ENCODE data around the gene VSTM1. TPM values are rescaled to one million over a fixed set of nuclear protein-coding genes. Genes with fewer than 3 reads are reported as not detected.

The VSTM1 gene
- total RNA-seq, 1 experiment from 2014 or later = not detected

DNA sequence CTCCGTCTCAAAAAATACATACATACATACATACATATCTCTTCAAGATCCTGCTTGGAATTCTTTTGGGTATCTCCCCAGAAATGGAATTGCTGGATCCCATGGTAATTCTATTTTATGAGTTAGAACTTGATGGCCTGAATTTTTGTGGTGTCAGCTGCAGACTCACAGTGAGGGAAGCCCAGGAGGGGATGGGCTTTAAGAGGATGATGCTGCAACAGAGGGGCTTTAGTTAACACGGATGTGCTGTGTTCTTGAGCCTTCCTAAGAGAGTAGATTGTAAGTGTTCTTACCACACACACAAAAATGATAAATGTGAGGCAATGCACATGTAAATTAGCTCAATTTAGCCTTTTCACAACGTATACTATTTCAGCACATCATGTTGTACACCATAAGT lies 40.5 kb downstream of the VSTM1 start:
- Histone ChIP-seq H3K4me2 (ENCODE audit: low read length) (no peak overlapping the region), H4K20me1 (ENCODE audit: low read length) (no peaks in the 10 kb centered on the region), H3F3A (ENCODE audit: low read length, unreplicated experiment) (no peaks in the 10 kb centered on the region), H3K4me3 (ENCODE audit: low read length) (no peak overlapping the region), H3K9me2 (replicated peaks; ENCODE audit: low read length) (no peaks in the 10 kb centered on the region), H3K9me3 (ENCODE audit: low read length) (no peaks in the 10 kb centered on the region), H3K27ac (ENCODE audit: low read length) (peak overlapping the region; percentile 80; the same call in 1 of the 2 replicates), H3K79me2 (ENCODE audit: low read length) (no peaks in the 10 kb centered on the region), H3K27me3 (ENCODE audit: low read length) (no peaks in the 10 kb centered on the region), H3K4me1 (ENCODE audit: insufficient read depth, low read length) (peaks cover 42% of the 10 kb centered on the region), H2AFZ (ENCODE audit: low read length) (no peak overlapping the region), H3K36me3 (ENCODE audit: low read depth, low read length) (no peaks in the 10 kb centered on the region), H3K9ac (ENCODE audit: low read length) (no peak overlapping the region)
- DNase-seq (no peak), ATAC-seq (no peak)
- CTCF ChIA-PET = interaction anchor here (0.6 to 1.2 kb wide), 5 partner anchors 30 to 202 kb away, joined by 3 to 7 read pairs (median 4); no protein-coding TSS in a partner anchor
- intact Hi-C loops (cut with micrococcal nuclease) = loop anchor here (5.0 kb wide), 1 partner anchor 116 kb away; the partner anchor contains the start of gene CACNG7
- TF ChIP-seq CTCF (conservative IDR thresholded peaks at IDR 0.05; ENCODE audit: low read depth, low read length) (no peak), EZH2phosphoT487 (IDR thresholded peaks at IDR 0.05; ENCODE audit: borderline replicate concordance, low read length) (no peak), EZH2 (IDR thresholded peaks at IDR 0.05; ENCODE audit: low read length, unreplicated experiment) (no peak)
- no TSS peak for BruUV-seq (replicated peaks)
- POLR2A ChIA-PET (ENCODE audit: unreplicated experiment) = no interaction called here

DNA sequence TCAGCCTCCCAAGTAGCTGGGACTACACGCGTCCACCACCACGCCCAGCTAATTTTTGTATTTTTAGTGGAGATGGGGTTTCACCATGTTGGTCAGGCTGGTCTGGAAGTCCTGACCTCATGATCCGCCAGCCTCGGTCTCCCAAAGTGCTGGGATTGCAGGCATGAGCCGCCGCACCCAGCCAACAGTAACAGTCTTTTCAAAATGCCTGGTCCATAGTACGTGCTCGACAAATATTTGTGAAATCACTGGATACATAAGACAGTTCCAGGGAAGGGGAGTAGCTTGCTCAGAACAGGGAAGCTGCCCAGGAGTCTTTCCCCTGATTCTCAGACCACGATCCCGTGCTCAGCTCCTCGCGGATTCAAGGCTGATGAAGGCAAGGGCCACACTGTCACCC lies 41.8 kb downstream of the VSTM1 start:
- Histone ChIP-seq H4K20me1 (ENCODE audit: low read length) (no peaks in the 10 kb centered on the region), H3K36me3 (ENCODE audit: low read depth, low read length) (no peaks in the 10 kb centered on the region), H3K4me2 (ENCODE audit: low read length) (no peak overlapping the region), H3K9ac (ENCODE audit: low read length) (no peak overlapping the region), H2AFZ (ENCODE audit: low read length) (no peak overlapping the region), H3K27ac (ENCODE audit: low read length) (no peak overlapping the region; the same call in 1 of the 2 replicates), H3F3A (ENCODE audit: low read length, unreplicated experiment) (no peaks in the 10 kb centered on the region), H3K4me1 (ENCODE audit: insufficient read depth, low read length) (peaks cover 42% of the 10 kb centered on the region), H3K9me2 (replicated peaks; ENCODE audit: low read length) (no peaks in the 10 kb centered on the region), H3K27me3 (ENCODE audit: low read length) (no peaks in the 10 kb centered on the region), H3K4me3 (ENCODE audit: low read length) (no peak overlapping the region), H3K9me3 (ENCODE audit: low read length) (no peaks in the 10 kb centered on the region), H3K79me2 (ENCODE audit: low read length) (no peaks in the 10 kb centered on the region)
- intact Hi-C loops (cut with micrococcal nuclease) = loop anchor here (5.0 kb wide), 1 partner anchor 115 kb away; the partner anchor contains the start of gene CACNG7
- no peak for ATAC-seq
- DNase-seq = no peak
- BruUV-seq (replicated peaks) = no TSS peak
- ChIA-PET POLR2A (ENCODE audit: unreplicated experiment) (no interaction called here), CTCF (no interaction called here)
- no peak for TF ChIP-seq CTCF (conservative IDR thresholded peaks at IDR 0.05; ENCODE audit: low read depth, low read length)
- no peak for TF ChIP-seq EZH2phosphoT487 (IDR thresholded peaks at IDR 0.05; ENCODE audit: borderline replicate concordance, low read length)
- no peak for TF ChIP-seq EZH2 (IDR thresholded peaks at IDR 0.05; ENCODE audit: low read length, unreplicated experiment)

GRCh38 chr19:54021363-54021762 lies 42.3 kb downstream of the VSTM1 start:
- Histone ChIP-seq H3K9me3 (ENCODE audit: low read length) (no peaks in the 10 kb centered on the region), H2AFZ (ENCODE audit: low read length) (no peak overlapping the region), H3K27me3 (ENCODE audit: low read length) (no peaks in the 10 kb centered on the region), H3K9me2 (replicated peaks; ENCODE audit: low read length) (no peaks in the 10 kb centered on the region), H3K4me1 (ENCODE audit: insufficient read depth, low read length) (peaks cover 42% of the 10 kb centered on the region), H3K36me3 (ENCODE audit: low read depth, low read length) (no peaks in the 10 kb centered on the region), H3K27ac (ENCODE audit: low read length) (no peak overlapping the region), H4K20me1 (ENCODE audit: low read length) (no peaks in the 10 kb centered on the region), H3K79me2 (ENCODE audit: low read length) (no peaks in the 10 kb centered on the region), H3K9ac (ENCODE audit: low read length) (no peak overlapping the region), H3K4me3 (ENCODE audit: low read length) (no peak overlapping the region), H3K4me2 (ENCODE audit: low read length) (no peak overlapping the region), H3F3A (ENCODE audit: low read length, unreplicated experiment) (no peaks in the 10 kb centered on the region)
- ChIA-PET POLR2A (ENCODE audit: unreplicated experiment) (no interaction called here), CTCF (no interaction called here)
- TF ChIP-seq CTCF (conservative IDR thresholded peaks at IDR 0.05; ENCODE audit: low read depth, low read length) (no peak), EZH2 (IDR thresholded peaks at IDR 0.05; ENCODE audit: low read length, unreplicated experiment) (no peak), EZH2phosphoT487 (IDR thresholded peaks at IDR 0.05; ENCODE audit: borderline replicate concordance, low read length) (no peak)
- ATAC-seq (no peak), DNase-seq (no peak)
- intact Hi-C loops (cut with micrococcal nuclease) = loop anchor here (5.0 kb wide), 1 partner anchor 114 kb away; the partner anchor contains the start of gene CACNG7
- BruUV-seq (replicated peaks) = no TSS peak

Measured in PC-3 (cell line).